Activated naive CD4-positive, alpha-beta T cell treated with anti-CD3 and anti-CD28 coated beads, Interleukin-2, amount 10 ng/mL, durations not matched to agents 7 days and 5 days (primary cell): Measurements from ENCODE around the gene RAB7B.

Experiments
- CTCF ChIA-PET: fragments of 350-600 bp; sonication (Branson Sonifier 250); formaldehyde crosslinking; loops from one replicate; lab custom pipeline; 2021; ENCODE audit warnings: antibody characterized with exemption; lab: Charles Lee
- DNase-seq: peaks from one replicate; pipeline ENCODE4 v3.0.0-alpha.2; 2020
- H3K27ac Mint-ChIP-seq: one replicate; pipeline ENCODE4 v1.8.0; 2021; ENCODE audit warnings: mild to moderate bottlenecking, moderate library complexity, mixed read lengths
- H3K27me3 Mint-ChIP-seq: one replicate; pipeline ENCODE4 v1.8.0; 2021; ENCODE audit warnings: mild to moderate bottlenecking, mixed read lengths
- H3K36me3 Mint-ChIP-seq: one replicate; pipeline ENCODE4 v1.8.0; 2021; ENCODE audit warnings: mixed read lengths
- H3K4me1 Mint-ChIP-seq: one replicate; pipeline ENCODE4 v1.8.0; 2021; ENCODE audit warnings: mixed read lengths
- H3K4me3 Mint-ChIP-seq: one replicate; pipeline ENCODE4 v1.8.0; 2021; ENCODE audit warnings: mild to moderate bottlenecking, moderate library complexity, mixed read lengths
- H3K9me3 Mint-ChIP-seq: one replicate; pipeline ENCODE4 v1.8.0; 2021; ENCODE audit warnings: mixed read lengths

The RAB7B gene

DNA sequence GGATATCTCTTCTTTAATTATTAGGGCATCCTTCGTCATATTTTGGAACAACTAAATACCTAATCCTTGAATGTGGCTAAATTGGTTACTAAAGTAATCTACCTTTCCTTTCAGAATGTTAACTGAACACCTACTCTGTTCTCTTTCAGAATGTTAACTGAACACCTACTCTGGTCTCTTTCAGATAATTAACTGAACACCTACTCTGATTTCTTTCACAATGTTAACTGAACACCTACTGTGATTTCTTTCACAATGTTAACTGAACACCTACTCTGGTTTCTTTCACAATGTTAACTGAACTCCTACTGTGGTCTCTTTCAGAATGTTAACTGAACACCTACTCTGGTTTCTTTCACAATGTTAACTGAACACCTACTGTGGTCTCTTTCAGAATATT, 21.9 kb downstream of the RAB7B start:
- CTCF ChIA-PET, result interaction anchor here (0.6 to 8.9 kb wide), 3 partner anchors 63 to 324 kb away, joined by 3 to 219 read pairs (median 186); no protein-coding TSS in a partner anchor
- no peaks in the 10 kb centered on the region for H3K9me3 Mint-ChIP-seq
- H3K27ac Mint-ChIP-seq, result no peak overlapping the region

DNA sequence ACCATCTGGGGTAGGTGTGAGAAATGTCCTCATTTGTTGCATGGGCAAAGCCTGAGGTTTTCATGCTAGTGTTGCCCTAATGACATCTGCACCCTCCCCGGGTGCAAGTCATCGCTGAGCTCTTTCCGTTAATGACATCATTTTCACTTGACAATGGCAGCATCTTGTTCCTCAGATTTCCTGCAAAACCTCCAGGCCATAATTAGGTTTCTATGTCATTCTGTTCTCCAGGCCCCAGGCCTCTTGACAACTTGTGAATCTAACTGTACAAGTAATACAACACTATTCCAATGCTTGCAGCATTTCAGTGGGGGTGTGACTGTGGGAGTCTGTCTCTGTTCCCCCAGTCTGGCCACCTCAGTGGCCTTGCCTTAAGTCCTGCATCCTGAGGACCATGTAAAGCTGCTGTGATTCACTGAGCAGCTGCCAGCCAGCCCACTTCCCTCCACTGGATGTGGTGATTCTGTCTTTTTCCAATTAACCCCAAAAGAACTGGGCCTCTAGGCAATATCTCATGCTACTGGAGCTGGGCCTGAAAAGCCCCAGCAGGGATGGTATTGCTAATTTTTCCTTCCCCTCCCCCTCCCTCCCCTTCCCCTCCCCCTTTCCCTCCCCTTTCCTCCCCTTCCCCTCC, 22.8 kb downstream of the RAB7B start:
- Mint-ChIP-seq H3K4me3 (no peak overlapping the region), H3K36me3 (no peaks in the 10 kb centered on the region), H3K9me3 (no peaks in the 10 kb centered on the region), H3K4me1 (no peaks in the 10 kb centered on the region), H3K27ac (no peak overlapping the region), H3K27me3 (no peaks in the 10 kb centered on the region)
- CTCF ChIA-PET, result interaction anchor here (0.6 to 8.9 kb wide), 7 partner anchors 9 to 323 kb away, joined by 3 to 219 read pairs (median 5); no protein-coding TSS in a partner anchor
- no peak for DNase-seq

More for the DNA sequence above, 21.9 kb downstream of the RAB7B start:
- Mint-ChIP-seq H3K4me3 (no peak overlapping the region), H3K27me3 (no peaks in the 10 kb centered on the region), H3K36me3 (no peaks in the 10 kb centered on the region), H3K4me1 (no peaks in the 10 kb centered on the region)
- no peak for DNase-seq

DNA sequence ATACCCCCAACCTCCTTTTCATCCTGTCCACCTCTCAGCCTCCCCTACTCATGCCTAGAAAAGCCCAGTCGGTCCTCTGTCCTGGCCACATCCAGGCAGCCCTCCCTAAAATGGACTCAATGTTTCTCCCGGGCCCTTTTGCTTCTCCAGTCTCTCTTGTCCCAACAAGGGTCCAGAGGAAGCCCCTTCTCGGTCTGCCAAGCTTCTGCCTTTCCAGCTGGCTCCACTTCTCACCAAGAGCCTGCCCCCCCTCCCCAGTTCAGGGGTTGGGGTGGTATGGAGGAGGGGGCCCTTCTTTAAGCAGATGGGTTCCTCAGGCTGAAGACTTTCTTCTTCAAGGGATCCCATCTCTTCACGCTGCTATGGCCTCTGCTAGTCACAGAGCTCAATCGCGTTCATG, 23.9 kb downstream of the RAB7B start:
- no peak for DNase-seq
- CTCF ChIA-PET, result interaction anchor here (2.3 to 8.9 kb wide), 4 partner anchors 61 to 321 kb away, joined by 5 to 219 read pairs (median 140); no protein-coding TSS in a partner anchor
- peaks cover 9% of the 10 kb centered on the region for H3K9me3 Mint-ChIP-seq
- H3K4me1 Mint-ChIP-seq, result no peaks in the 10 kb centered on the region
- H3K4me3 Mint-ChIP-seq, result no peak overlapping the region
- H3K27ac Mint-ChIP-seq, result no peak overlapping the region
- no peaks in the 10 kb centered on the region for H3K36me3 Mint-ChIP-seq
- H3K27me3 Mint-ChIP-seq, result no peaks in the 10 kb centered on the region

GRCh38 chr1:205978676-205979075, 24.5 kb downstream of the RAB7B start:
- CTCF ChIA-PET, result interaction anchor here (2.0 to 8.9 kb wide), 9 partner anchors 10 to 386 kb away, joined by 5 to 219 read pairs (median 16); no protein-coding TSS in a partner anchor
- peaks cover 13% of the 10 kb centered on the region for H3K9me3 Mint-ChIP-seq
- no peak for DNase-seq
- no peaks in the 10 kb centered on the region for H3K27me3 Mint-ChIP-seq
- no peak overlapping the region for H3K4me3 Mint-ChIP-seq
- H3K36me3 Mint-ChIP-seq, result no peaks in the 10 kb centered on the region
- no peaks in the 10 kb centered on the region for H3K4me1 Mint-ChIP-seq
- H3K27ac Mint-ChIP-seq, result no peak overlapping the region

GRCh38 chr1:205977402-205978014, 25.7 kb downstream of the RAB7B start:
- Mint-ChIP-seq H3K9me3 (peaks cover 14% of the 10 kb centered on the region), H3K4me3 (no peak overlapping the region), H3K27me3 (no peaks in the 10 kb centered on the region), H3K27ac (no peak overlapping the region), H3K36me3 (no peaks in the 10 kb centered on the region), H3K4me1 (no peaks in the 10 kb centered on the region)
- peak; percentile 85 for DNase-seq
- CTCF ChIA-PET, result interaction anchor here (0.5 to 8.9 kb wide), 72 partner anchors 9 to 536 kb away, joined by 3 to 219 read pairs (median 4); partner anchors contain the start of genes CTSE and SLC26A9

DNA sequence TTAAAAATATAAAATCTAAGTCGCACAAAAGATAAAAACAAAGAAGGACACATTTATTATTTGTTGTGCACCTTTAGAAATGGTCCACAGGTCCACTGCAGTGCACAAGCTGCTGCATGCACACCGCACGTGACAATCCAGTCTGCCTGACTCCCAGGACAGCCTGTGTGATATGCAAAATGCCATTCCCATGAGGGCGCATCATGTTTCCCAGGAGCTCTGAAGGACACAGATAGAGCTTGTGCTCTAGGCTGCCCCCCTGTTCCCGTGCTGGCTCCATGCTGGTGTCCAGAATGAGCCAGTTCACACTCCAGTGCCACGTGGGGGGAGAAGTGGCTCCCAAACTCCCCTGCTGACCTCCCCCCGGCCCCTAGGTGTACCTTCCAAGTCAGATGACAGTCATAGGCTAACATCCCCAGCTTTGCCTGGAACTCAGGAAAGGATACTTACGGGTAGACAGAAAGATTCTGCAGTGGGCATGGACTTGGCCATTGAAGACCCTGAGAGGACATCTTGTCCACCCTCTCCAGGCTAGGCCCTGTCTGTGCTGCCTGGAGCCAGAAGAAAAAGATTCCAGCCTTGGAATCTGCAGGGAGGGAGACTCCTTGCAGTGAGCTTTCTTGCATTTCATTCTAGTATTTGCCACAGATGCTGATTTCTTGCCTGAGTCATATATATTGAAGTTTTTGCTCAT, 26.3 kb downstream of the RAB7B start:
- Mint-ChIP-seq H3K9me3 (peaks cover 14% of the 10 kb centered on the region), H3K4me3 (no peak overlapping the region), H3K27ac (no peak overlapping the region), H3K36me3 (no peaks in the 10 kb centered on the region), H3K27me3 (no peaks in the 10 kb centered on the region), H3K4me1 (no peaks in the 10 kb centered on the region)
- DNase-seq, result no peak
- CTCF ChIA-PET, result interaction anchor here (0.6 to 8.9 kb wide), 69 partner anchors 8 to 536 kb away, joined by 3 to 219 read pairs (median 4); partner anchors contain the start of genes CTSE and SLC26A9

GRCh38 chr1:205976036-205976435, 27.2 kb downstream of the RAB7B start:
- Mint-ChIP-seq H3K4me1 (no peaks in the 10 kb centered on the region), H3K9me3 (peaks cover 14% of the 10 kb centered on the region), H3K27ac (no peak overlapping the region), H3K27me3 (no peaks in the 10 kb centered on the region), H3K4me3 (no peak overlapping the region), H3K36me3 (no peaks in the 10 kb centered on the region)
- CTCF ChIA-PET, result interaction anchor here (1.7 to 8.9 kb wide), 8 partner anchors 10 to 318 kb away, joined by 6 to 219 read pairs (median 16); partner anchors contain the start of gene CTSE
- no peak for DNase-seq

DNA sequence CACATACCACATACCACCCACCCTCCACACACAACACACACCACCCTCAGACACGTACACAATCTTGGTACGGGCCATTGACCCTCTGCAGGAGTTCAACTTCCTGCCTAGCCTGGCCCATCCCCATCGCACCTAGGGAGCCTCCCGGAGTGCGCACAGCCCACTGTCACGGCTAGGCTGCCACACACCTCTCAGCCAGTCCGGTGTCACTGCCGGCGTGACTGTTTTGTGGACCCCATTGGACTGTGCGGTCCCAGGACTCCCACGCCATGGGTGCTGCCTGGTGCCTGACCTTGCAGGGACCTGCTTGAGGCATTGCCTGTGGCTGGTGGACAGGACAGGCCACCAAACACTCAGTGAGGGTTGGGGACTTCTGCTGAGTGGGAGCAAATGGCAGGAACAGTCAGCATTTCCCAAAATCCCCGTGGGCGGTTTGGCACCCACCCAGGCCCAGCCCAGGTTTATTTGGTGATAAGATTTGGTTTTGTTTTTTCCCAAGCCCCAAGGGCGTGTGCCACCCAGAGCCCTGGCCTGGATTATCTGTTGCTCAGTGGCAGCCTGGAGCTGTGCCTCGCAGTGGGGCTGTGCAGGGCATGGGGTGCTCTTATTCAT, 27.7 kb downstream of the RAB7B start:
- no peak for DNase-seq
- H3K27ac Mint-ChIP-seq, result no peak overlapping the region
- peaks cover 14% of the 10 kb centered on the region for H3K9me3 Mint-ChIP-seq
- H3K4me3 Mint-ChIP-seq, result no peak overlapping the region
- no peaks in the 10 kb centered on the region for H3K27me3 Mint-ChIP-seq
- H3K4me1 Mint-ChIP-seq, result no peaks in the 10 kb centered on the region
- CTCF ChIA-PET, result interaction anchor here (4.7 to 8.9 kb wide), 2 partner anchors 58 to 317 kb away, joined by 94 to 219 read pairs; no protein-coding TSS in a partner anchor
- no peaks in the 10 kb centered on the region for H3K36me3 Mint-ChIP-seq

DNA sequence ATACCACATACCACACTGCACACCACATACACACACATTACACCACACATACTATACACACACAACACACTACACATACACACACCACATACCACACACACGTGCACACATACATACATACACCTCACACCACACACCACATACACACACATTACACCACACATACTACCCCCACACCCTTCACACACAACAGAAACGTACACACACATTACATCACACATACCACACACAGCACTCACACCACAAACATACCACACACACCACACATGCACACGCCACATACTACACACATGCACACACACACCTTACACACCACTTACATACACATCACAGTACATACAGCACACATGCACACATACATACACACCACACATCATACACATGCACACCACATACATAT, 28.5 kb downstream of the RAB7B start:
- Mint-ChIP-seq H3K36me3 (no peaks in the 10 kb centered on the region), H3K4me3 (no peak overlapping the region), H3K9me3 (peaks cover 14% of the 10 kb centered on the region), H3K4me1 (no peaks in the 10 kb centered on the region), H3K27ac (no peak overlapping the region), H3K27me3 (no peaks in the 10 kb centered on the region)
- CTCF ChIA-PET, result no interaction called here
- DNase-seq, result no peak

DNA sequence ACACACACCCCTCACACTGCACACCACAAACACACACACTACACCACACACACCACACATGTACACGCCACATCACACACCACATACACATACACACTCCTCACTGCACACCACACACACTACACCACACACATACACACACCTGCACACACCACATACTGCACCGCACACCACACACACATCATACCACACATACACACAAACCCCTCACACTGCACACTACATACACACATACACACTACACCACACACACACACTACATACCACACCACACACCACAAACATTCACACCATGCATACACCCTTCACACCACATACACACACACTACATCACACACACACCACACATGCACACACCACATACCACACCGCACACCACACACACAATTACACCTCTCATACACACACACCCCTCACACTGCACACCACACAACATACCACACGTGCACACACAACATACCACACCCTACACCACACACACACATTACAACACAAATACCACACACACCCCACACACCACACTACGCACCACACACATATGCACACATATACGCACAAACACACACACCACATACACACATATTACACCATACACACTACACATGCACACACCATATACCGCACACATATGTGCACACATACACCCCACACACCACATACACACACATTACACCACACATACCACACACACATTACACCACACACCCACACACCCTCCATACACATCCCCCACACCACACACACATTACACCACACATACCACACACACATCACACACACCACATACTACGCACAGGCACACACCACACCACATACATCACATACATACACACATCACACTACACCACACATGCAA, 29.6 kb downstream of the RAB7B start:
- no peaks in the 10 kb centered on the region for H3K4me1 Mint-ChIP-seq
- H3K4me3 Mint-ChIP-seq, result no peak overlapping the region
- CTCF ChIA-PET, result no interaction called here
- H3K27ac Mint-ChIP-seq, result no peak overlapping the region
- H3K9me3 Mint-ChIP-seq, result peaks cover 14% of the 10 kb centered on the region
- no peaks in the 10 kb centered on the region for H3K27me3 Mint-ChIP-seq
- DNase-seq, result no peak
- H3K36me3 Mint-ChIP-seq, result no peaks in the 10 kb centered on the region

DNA sequence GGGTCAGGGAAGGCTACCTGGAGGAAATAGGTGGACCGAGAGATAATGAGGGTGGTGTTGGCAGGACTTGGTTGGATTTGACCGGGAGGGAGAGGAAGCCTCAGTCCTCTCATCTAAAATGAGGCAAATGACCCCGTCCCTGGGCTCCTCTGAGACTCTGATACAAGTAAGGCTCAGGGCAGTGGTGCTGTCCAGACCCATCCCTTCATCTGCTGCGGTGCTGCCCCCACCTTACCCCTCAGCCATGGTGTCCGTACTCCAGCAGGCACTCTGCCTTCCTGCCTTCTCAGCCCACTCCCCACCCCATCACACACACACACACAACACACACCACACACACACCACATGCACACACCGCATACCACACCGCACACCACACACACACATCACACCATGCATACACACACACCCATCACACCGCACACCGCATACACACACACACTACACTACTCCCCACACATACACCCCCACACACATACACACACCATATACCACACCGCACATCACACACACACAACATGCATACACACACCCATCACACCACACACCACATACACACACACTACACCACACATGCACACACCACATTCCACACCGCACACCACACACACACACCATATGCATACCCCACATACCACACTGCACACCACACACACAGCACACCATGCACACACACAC, 30.6 kb downstream of the RAB7B start:
- H3K4me3 Mint-ChIP-seq, result no peak overlapping the region
- H3K9me3 Mint-ChIP-seq, result peaks cover 14% of the 10 kb centered on the region
- H3K36me3 Mint-ChIP-seq, result no peaks in the 10 kb centered on the region
- H3K4me1 Mint-ChIP-seq, result no peaks in the 10 kb centered on the region
- CTCF ChIA-PET, result no interaction called here
- H3K27me3 Mint-ChIP-seq, result peaks cover under 1% of the 10 kb centered on the region
- no peak overlapping the region for H3K27ac Mint-ChIP-seq
- DNase-seq, result no peak

GRCh38 chr1:205972081-205972480, 31.1 kb downstream of the RAB7B start:
- Mint-ChIP-seq H3K9me3 (peaks cover 14% of the 10 kb centered on the region), H3K36me3 (no peaks in the 10 kb centered on the region), H3K4me1 (no peaks in the 10 kb centered on the region), H3K4me3 (no peak overlapping the region), H3K27ac (no peak overlapping the region), H3K27me3 (peaks cover 6% of the 10 kb centered on the region)
- no peak for DNase-seq
- CTCF ChIA-PET, result interaction anchor here (0.6 kb wide), 1 partner anchor 53 kb away, joined by 4 read pairs; no protein-coding TSS in a partner anchor

- H3K27ac Mint-ChIP-seq, result no peak overlapping the region
- CTCF ChIA-PET, result interaction anchor here (0.9 to 1.0 kb wide), 2 partner anchors 179 to 314 kb away, joined by 3 to 4 read pairs; no protein-coding TSS in a partner anchor
- H3K9me3 Mint-ChIP-seq, result peaks cover 14% of the 10 kb centered on the region
- no peak overlapping the region for H3K4me3 Mint-ChIP-seq
- no peaks in the 10 kb centered on the region for H3K4me1 Mint-ChIP-seq
- DNase-seq, result no peak
- H3K36me3 Mint-ChIP-seq, result no peaks in the 10 kb centered on the region
- peaks cover 6% of the 10 kb centered on the region for H3K27me3 Mint-ChIP-seq
Measured at GRCh38 chr1:205971082-205971481, 32.1 kb downstream of the RAB7B start.
